Measurements from ENCODE around the gene CACNA1H. TPM values are rescaled to one million over a fixed set of nuclear protein-coding genes. Genes with fewer than 3 reads are reported as not detected.

The CACNA1H gene
- total RNA-seq, 1 donor from 2014 or later = 42.8 TPM

DNA sequence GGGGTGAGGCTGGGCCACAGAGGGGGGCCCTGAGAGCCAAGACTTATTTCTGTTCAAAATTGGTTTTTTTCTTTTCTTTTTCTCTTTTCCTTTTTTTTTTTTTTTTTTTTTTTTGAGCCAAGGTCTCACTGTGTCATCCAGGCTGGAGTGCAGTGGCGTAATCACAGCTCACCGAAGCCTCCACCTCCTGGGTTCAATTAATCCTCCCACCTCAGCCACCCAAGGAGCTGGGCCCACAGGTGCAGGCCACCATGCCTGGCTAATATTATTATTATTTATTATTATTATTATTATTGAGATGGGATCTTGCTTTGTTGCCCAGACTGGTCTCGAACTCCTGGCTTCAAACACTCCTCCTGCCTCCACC is 17.5 kb upstream of the CACNA1H start:
- H3K4me1 Mint-ChIP-seq (ENCODE audit: low read depth) = peaks cover 27% of the 10 kb centered on the region
- no peaks in the 10 kb centered on the region for H3K36me3 Mint-ChIP-seq (ENCODE audit: insufficient read depth)

GRCh38 chr16:1137604-1138003 is 15.3 kb upstream of the CACNA1H start:
- Mint-ChIP-seq H3K4me1 (ENCODE audit: low read depth) (peaks cover 22% of the 10 kb centered on the region), H3K27ac (no peak overlapping the region), H3K9me3 (ENCODE audit: low read depth) (no peaks in the 10 kb centered on the region), H3K27me3 (no peaks in the 10 kb centered on the region), H3K36me3 (ENCODE audit: insufficient read depth) (no peaks in the 10 kb centered on the region), H3K4me3 (ENCODE audit: low read depth) (no peak overlapping the region)
- DNase-seq (ENCODE audit: low spot score, unreplicated experiment) = no peak
- TF ChIP-seq, protein P1, sequence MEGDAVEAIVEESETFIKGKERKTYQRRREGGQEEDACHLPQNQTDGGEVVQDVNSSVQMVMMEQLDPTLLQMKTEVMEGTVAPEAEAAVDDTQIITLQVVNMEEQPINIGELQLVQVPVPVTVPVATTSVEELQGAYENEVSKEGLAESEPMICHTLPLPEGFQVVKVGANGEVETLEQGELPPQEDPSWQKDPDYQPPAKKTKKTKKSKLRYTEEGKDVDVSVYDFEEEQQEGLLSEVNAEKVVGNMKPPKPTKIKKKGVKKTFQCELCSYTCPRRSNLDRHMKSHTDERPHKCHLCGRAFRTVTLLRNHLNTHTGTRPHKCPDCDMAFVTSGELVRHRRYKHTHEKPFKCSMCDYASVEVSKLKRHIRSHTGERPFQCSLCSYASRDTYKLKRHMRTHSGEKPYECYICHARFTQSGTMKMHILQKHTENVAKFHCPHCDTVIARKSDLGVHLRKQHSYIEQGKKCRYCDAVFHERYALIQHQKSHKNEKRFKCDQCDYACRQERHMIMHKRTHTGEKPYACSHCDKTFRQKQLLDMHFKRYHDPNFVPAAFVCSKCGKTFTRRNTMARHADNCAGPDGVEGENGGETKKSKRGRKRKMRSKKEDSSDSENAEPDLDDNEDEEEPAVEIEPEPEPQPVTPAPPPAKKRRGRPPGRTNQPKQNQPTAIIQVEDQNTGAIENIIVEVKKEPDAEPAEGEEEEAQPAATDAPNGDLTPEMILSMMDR (IDR thresholded peaks at IDR 0.05; ENCODE audit: unreplicated experiment) = no peak

More for the DNA sequence above, 17.5 kb upstream of the CACNA1H start:
- TF ChIP-seq, protein P1 (IDR thresholded peaks at IDR 0.05; ENCODE audit: unreplicated experiment) = no peak
- DNase-seq (ENCODE audit: low spot score, unreplicated experiment) = no peak
- Mint-ChIP-seq H3K9me3 (ENCODE audit: low read depth) (no peaks in the 10 kb centered on the region), H3K4me3 (ENCODE audit: low read depth) (no peak overlapping the region), H3K27ac (no peak overlapping the region), H3K27me3 (no peaks in the 10 kb centered on the region)

DNA sequence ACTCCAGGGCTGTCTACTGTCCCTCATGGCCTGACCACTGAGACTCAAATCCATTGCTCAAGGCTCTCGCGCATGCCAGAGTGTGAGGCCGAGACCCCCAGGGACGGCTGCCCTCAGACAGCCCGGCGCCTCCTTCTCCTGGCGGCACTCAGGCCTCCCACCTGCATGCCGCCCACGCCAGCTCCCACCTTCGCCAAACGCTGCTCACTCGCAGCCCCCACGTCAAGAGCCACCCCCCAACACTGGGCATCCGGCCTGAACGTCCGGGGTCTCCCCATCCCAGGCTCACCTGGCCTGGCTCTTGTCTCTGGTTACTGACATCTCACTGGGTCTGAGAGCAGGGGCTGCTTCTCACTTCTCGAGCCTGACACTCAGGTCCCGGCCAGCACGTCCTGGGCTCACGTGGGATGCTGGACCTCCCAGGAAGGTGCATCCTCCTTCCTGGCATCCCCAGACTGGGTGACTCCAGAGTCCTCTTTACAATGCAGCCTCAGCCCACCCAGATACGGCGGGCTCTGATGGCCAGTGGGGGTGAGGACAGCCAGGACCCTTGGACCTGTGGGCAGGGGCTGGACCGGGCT is 12.2 kb upstream of the CACNA1H start:
- H3K27me3 Mint-ChIP-seq = peaks cover 10% of the 10 kb centered on the region
- H3K4me1 Mint-ChIP-seq (ENCODE audit: low read depth) = peaks cover 11% of the 10 kb centered on the region
- no peaks in the 10 kb centered on the region for H3K36me3 Mint-ChIP-seq (ENCODE audit: insufficient read depth)
- no peak overlapping the region for H3K4me3 Mint-ChIP-seq (ENCODE audit: low read depth)
- H3K27ac Mint-ChIP-seq = peak overlapping the region; percentile 35
- no peak for DNase-seq (ENCODE audit: low spot score, unreplicated experiment)
- no peaks in the 10 kb centered on the region for H3K9me3 Mint-ChIP-seq (ENCODE audit: low read depth)
- TF ChIP-seq, protein P1 (IDR thresholded peaks at IDR 0.05; ENCODE audit: unreplicated experiment) = no peak

GRCh38 chr16:1141191-1141590 is 11.7 kb upstream of the CACNA1H start:
- no peaks in the 10 kb centered on the region for H3K36me3 Mint-ChIP-seq (ENCODE audit: insufficient read depth)
- H3K27me3 Mint-ChIP-seq = peaks cover 10% of the 10 kb centered on the region
- H3K9me3 Mint-ChIP-seq (ENCODE audit: low read depth) = no peaks in the 10 kb centered on the region
- TF ChIP-seq, protein P1 (IDR thresholded peaks at IDR 0.05; ENCODE audit: unreplicated experiment) = no peak
- H3K4me1 Mint-ChIP-seq (ENCODE audit: low read depth) = peaks cover 6% of the 10 kb centered on the region
- H3K27ac Mint-ChIP-seq = no peak overlapping the region
- no peak overlapping the region for H3K4me3 Mint-ChIP-seq (ENCODE audit: low read depth)
- DNase-seq (ENCODE audit: low spot score, unreplicated experiment) = no peak

- peaks cover 10% of the 10 kb centered on the region for H3K27me3 Mint-ChIP-seq
- no peaks in the 10 kb centered on the region for H3K9me3 Mint-ChIP-seq (ENCODE audit: low read depth)
- H3K4me3 Mint-ChIP-seq (ENCODE audit: low read depth) = no peak overlapping the region
- TF ChIP-seq, protein P1 (IDR thresholded peaks at IDR 0.05; ENCODE audit: unreplicated experiment) = no peak
- no peak for DNase-seq (ENCODE audit: low spot score, unreplicated experiment)
- no peak overlapping the region for H3K27ac Mint-ChIP-seq
- peaks cover 2% of the 10 kb centered on the region for H3K4me1 Mint-ChIP-seq (ENCODE audit: low read depth)
- no peaks in the 10 kb centered on the region for H3K36me3 Mint-ChIP-seq (ENCODE audit: insufficient read depth)
Observed at GRCh38 chr16:1141716-1142115, 11.2 kb upstream of the CACNA1H start.

Data from progenitor cell of endocrine pancreas (in vitro differentiated cells).